ENCODE data around the gene F2RL1.
"Not testable (repeated sequence)": the region's sequence is repeated elsewhere in the genome, so short reads cannot be mapped to it uniquely, and the experiment has no call there.

The F2RL1 gene

GRCh38 chr5:76851728-76852369, 33.0 kb downstream of the F2RL1 start:
- no peak for DNase-seq

- DNase-seq: no peak
Observed at GRCh38 chr5:76852772-76853171, 33.9 kb downstream of the F2RL1 start.

DNA sequence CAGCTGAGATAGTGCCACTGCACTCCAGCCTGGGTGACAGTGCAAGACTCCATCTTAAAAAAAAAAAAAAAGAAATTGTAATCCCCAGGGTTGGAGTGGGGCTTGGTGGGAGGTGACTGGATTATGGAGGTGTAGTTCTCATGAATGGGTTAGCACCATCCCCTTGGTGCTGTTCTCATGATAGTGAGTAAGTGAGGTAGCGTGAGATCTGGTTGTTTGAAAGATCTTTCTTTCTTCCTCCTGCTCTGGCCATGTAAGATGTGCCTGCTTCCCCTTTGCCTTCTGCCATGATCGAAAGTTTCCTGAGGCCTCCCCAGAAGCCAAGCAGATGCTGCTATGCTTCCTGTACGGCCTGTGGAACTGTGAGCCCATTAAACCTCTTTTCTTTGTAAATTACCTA, 34.9 kb downstream of the F2RL1 start:
- not testable (repeated sequence) for DNase-seq

- DNase-seq: no peak
Observed at GRCh38 chr5:76854644-76855043, 35.8 kb downstream of the F2RL1 start.

DNA sequence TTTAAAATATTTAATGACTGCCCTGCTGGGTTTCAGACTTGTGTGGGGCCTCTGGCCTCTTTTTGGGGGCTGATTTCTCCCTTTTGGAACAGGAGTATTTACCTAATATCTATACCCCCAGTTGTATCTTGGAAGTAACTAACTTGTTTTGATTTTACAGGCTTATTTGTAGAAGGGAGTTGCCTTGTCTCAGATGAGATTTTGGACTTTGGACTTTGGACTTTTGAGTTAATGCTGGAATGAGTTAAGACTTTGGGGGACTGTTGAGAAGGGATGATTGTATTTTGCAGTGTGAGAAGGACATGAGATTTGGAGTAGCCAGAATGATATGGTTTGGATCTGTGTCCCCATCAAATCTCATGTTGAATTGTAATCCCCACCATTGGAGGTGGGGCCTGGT, 36.7 kb downstream of the F2RL1 start:
- not testable (repeated sequence) for DNase-seq

- DNase-seq: peak; percentile 22
Observed at GRCh38 chr5:76855961-76856360, 37.1 kb downstream of the F2RL1 start.

- DNase-seq: not testable (repeated sequence)
Observed at GRCh38 chr5:76856800-76857199, 38.0 kb downstream of the F2RL1 start.

DNA sequence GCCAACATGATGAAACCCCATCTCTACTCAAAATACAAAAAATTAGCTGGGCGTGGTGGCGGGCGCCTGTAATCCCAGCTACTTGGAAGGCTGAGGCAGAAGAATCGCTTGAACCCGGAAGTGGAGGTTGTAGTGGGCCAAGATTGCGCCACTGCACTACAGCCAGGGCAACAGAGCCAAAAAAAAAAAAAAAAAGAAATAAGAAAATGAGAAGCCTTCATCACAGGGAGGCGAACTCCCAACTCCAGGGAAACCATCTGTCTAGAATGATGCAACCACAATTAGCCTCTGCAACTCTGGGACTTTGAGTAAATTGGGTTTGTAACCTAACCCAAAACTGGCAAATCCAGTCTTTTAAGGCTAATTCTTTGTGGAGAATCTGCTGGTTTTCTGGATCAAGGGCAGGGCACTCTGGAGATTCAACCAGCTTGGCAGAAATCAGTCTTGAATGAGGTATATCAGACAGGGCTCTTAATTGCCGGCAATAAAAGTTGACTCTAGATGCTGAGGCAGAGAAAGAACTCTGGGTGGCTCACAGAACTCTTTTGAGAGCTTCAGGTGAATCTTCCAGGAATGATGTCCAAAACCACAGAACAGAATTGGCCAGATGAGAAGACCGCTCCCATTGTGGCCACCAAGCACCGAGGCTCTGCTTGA, 40.9 kb downstream of the F2RL1 start:
- no peak for DNase-seq

DNA sequence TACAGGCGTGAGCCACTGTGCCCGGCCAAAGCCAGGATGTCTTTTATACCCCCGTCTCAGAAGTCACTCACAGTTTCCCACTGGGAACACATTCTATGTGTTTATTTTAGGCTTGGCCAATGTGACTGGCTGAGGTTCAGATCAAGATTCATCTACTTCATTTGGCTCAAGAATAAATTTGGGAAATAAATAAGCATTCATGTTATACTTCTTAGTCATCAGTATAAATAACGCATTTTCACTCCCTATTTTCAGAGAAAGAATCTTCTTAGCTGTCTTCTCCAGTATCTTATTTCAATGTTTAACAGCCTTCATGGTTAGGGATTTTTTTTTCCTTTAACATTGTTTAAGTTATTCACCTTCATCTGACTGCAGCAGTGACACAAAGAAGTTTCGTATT, 42.8 kb downstream of the F2RL1 start:
- DNase-seq: no peak

- DNase-seq: no peak
Observed at GRCh38 chr5:76863001-76863400, 44.2 kb downstream of the F2RL1 start.

GRCh38 chr5:76866503-76866902, 47.7 kb downstream of the F2RL1 start:
- no peak for DNase-seq

- DNase-seq: no peak
Observed at GRCh38 chr5:76867038-76867437, 48.2 kb downstream of the F2RL1 start.

DNA sequence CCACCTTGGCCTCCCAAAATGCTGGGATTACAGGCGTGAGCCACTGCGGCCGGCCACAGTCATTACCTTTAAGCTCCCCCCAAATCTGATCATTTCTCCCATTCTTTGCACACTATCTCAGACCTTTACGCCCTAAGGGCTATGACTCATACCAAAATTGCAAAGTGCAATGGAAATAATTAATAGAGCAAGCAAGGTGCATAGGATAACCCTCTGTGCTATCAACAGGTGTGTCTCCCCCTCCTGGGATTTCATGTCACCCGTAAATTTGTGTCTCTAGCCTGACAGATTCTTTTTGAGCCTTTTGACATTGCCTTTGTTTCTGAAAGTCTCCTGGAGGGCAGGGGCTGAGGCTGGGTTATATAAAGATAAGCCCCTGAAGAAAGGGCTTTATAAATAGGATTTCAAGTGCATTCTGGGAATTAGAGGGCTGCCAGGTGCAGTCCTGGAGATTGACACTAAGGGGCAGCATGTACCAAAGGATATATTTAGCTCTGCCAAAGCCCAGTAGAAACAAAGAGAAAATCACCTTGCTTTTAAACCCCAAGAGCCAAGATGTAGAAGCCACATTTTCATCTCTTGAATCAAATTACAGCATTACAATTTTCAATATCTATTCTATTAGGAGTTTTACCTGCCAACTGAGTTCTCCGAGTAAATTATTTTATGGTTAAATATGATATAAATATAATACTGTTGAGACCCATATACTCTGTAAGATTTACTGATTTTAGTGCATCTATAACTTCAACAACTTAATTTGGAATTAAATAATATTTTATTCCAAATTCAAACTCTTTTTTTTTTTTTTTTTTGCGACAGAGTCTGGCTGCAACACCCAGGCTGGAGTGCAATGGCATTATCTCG, 49.2 kb downstream of the F2RL1 start:
- peak; percentile 49 for DNase-seq

DNA sequence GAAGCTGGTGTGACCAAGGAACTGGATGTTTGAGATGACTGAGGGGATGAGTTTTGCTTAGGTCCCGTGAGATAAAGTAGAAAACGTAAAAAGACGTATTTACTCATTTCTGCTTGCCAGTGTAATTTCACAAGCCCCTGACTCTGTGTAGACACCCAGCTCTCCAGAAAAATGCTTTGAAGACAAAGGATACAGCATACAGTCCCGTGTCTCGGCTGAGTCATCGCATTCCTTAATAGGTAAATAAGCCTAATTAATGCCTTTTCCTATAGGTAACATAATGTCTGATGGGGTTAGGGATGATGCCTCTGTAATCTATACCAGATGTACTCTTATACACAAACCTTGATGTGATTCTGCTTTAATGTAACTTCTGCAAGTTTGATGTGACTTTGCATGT, 51.2 kb downstream of the F2RL1 start:
- DNase-seq: no peak

GRCh38 chr5:76874088-76874581, 55.3 kb downstream of the F2RL1 start:
- no peak for DNase-seq
